GM19438 (cell line): ENCODE results near the gene UBA7.
A peak's percentile ranks its signal among the peaks of the same experiment; 100 is the strongest.

Experiments
- ATAC-seq: cut with Tn5 transposase; IDR thresholded peaks from one replicate; pipeline ENCODE4 v1.9.1; 2021; ENCODE audit warnings: low read depth; ENCODE audit not compliant: unreplicated experiment

The UBA7 gene

DNA sequence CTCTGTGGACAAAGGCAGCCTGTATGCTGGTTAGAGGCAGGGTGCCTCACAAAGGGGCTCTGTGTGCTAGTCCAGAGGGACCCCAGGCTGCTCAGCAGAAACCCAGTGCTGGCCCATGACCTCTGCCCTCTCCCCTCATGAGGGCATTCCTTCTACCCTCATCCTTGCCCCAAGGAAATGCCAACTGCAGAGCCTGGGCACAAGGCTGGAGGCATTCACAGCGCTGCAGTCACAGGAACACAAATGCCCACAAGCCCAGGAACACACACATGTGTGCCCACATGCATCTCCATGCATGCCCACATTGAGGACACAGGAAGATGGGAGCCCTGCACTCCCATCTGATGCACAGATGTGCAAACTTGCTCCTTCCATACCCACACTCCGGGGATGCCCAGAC, 6.9 kb downstream of the UBA7 start:
- no peak for ATAC-seq

DNA sequence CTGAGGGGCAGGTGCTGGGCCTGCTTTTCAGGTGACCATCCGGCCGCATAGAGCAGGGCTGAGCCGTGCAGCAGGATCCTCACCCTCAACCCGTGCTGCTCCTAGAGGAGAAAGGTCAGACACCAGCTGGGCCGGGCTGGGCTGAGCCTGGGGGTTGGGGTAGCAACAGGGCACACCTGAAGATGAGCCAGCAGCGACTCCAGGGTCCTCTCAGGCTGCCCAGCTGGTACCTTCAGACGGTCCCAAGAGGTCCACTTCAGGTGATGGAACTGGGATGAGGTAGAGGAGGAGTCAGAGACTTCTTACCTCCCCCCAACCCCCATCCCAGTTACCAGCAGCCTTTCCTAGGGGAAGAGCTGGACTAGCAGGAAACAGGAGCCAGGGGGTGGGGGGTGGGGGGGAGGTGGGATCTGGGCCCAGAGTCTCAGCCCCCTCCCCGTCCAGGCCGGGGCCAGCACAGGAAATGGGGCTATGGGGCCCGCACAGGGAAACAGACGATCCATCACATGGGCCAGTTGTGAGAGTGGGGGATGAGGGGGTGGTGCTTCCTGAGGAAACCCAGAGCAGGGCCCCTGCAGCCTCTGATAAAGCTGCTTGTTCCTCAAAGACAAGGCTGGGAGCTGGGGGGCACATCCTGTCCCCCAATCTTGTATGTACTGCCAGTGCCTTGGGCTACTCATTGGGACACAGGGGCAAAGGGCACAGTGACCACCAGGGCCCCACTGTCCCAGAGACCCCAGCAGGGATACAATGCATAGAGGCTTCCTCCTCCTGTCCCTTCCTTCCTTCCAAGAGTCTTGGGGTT, 7.7 kb downstream of the UBA7 start:
- ATAC-seq, result no peak

DNA sequence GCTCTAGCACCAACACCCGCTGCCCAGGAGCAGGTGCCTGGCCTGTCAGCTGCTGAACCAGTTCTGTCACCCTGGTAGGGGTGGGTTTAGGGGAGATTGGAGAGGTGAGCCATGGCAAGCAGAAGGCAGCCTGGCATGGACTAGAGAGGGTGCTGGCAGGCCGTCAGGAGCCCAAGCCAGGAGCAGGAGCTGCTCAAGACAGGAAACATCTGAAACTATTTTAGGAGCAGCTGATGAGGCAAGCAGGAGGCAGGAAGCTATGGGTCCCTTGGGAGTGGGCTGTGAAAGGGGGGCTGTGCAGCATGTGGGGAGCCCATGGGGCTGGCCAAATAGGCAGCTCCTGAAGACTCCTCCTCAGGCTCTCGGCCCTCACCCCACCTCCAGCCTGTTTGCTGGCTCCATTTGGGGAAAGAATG, 8.4 kb downstream of the UBA7 start:
- no peak for ATAC-seq

DNA sequence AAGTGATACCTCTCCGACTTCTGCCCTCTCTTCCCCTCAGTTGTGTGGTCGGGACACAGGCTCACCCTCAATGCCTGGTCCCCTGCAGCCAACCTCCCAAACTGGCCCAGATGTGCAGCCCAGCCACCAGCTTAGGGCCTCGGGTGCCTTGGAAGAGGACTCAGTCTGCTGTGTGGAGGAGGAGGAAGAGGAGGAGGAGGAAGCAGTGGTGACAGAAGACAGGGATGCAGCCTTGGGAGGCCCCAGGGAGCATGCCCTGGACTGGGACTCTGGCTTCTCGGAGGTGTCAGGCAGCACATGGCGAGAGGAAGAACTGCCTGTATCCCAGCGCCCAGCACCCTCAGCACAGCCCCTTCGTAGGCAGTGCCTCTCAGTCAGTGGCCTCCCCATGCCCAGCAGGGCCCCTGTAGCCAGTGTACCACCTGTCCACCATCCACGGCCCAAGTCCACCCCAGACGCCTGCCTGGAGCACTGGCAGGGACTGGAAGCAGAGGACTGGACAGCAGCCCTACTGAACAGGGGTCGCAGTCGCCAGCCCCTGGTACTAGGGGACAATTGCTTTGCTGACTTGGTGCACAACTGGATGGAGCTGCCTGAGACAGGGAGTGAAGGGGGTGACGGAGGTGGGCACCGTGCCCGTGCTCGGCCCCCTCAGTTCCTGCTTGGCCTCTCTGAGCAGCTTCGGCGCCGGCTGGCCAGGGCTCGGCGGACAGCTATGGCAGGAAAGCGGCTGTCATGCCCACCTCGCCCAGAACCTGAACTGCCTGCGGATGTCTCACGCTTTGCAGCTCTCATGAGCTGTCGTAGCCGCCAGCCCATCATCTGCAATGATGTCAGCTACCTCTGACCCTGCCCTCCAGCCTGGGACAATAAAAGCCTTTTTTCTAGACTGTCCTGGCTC, 9.4 kb downstream of the UBA7 start:
- ATAC-seq, result no peak

DNA sequence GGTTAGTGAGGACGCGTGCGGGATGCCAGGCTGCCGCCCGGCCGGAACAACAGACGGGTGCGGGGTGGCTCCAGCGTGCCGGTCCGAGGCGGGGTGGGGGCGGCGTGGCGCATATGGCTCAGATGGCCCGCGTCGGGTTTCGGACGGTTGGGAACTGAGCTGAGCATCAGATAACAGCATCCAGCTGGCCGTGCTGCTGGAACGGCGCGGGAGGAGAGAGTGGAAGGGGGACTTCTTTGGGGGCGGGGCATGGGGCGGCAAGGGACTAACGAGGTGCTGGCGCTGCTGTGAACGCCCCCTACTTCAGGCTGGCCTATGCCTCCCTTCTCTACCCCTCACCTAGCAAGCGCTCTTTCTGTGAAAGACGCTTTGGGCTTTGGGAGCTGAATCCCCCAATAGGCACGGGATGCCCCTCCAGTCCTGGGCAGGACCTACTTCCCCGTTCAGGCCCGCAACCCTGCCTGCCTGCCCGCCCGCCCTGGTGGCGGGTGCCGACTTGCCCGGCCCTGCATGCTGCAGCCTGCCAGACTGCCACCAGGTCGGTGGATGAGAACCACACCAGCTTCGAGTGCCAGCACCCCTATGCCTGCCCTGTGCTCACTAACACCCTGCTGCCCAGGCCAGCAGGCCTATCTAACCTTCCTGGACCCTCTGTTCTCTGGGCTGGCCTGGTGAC, 10.2 kb downstream of the UBA7 start:
- peak; percentile 6 for ATAC-seq

DNA sequence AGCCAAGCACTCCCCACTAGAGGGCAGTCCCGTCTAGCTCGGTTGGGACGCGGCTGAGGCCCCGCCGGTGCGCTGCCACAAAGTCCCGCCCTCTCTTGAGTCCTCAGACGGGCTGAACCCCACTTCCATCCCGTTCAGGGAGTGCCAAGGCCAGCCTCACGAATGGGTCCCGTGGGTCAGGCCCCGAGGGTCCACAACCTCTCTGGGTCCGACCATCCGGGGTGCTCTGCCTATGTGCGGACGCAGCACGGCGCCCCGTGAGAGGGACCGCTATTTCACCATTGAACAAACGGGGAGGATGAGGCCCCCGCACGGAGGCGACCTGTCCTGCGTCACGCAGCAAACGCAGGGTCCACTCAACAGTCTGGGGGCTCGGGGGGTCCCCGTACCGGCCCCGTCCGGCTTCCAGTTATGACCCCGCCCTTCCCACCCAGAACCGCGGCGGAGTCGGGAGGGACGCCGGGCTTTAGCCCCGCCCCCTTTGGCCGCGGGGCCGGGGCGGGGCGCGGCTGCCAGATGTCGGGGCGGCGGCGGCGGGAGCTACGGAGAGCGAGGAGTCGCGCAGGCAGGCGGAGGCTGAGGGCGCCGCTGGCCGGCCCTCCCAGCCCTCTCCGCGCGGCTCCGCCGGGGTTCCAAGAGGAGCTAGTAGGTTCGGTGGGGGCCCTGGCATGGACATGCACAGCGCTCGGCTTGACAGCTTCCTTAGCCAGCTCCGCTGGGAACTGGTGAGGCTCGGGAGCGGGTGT, 10.9 kb downstream of the UBA7 start, which contains the start of gene INKA1:
TSS of gene INKA1 (plus strand) at position 543 of the 746 bp plus-strand sequence. CDS start at position 675, 132 bp downstream.
- ATAC-seq, result peak; percentile 48

DNA sequence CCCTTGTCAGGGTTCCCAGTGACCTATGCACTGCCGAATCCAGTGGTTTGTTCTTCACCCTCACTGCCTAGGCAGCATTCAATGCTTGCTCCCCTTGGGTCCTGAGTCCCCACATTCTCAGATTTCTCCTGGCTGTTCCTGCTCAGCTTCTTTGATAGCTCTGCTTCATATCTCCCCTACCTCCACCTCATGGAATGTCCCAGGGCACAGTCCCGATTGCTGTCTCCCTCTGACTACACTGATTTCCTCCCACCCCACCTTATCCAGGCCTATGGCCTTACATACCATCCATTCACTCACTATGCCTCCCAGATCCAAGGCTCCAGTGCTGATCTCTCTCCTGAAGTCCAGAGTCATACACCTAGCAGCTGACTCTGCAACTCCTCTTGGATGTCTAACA, 12.6 kb downstream of the UBA7 start:
- ATAC-seq, result no peak

DNA sequence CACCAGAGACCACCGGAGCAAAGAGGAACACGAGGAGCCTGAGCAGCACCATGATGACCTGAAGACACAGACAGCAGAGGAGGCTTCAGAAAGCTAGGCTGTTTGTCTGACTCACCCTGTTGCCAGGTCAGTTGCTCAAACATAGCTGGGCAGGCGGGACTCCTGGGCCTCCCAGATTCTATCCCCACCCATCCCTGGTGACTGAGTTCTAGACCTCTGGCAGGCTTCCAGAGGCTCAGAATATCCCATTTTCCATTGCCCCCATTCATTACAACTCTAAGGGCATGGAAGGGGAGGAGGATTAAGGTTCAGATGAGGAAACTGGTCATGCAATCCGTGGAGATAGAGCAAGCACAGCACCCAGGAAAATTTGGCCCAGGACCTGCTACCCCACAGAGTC, 14.0 kb downstream of the UBA7 start, which contains the start of gene CDHR4:
TSS of gene CDHR4 (minus strand) at position 113 of the 400 bp plus-strand sequence. CDS start at position 52, 61 bp downstream.
- no peak for ATAC-seq

DNA sequence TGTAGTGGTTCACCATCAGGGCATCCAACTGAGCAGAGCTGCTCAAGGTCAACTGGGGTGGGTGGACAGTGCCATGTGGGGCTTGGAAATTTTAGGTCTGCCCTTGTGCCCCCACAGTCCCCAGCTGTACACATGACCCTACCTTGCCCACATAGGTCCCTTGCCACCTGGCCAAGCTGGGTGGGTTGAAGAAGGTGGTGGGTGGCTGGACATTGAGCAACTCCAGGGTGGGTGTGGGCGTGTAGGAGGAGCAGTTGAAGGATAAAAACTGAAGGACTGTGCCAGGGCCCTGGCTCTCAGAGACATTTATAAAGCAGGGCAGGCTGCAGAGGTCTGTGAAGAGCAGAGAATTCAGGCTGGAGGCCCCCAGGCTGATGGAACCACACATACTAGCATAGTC, 14.6 kb downstream of the UBA7 start:
- no peak for ATAC-seq

DNA sequence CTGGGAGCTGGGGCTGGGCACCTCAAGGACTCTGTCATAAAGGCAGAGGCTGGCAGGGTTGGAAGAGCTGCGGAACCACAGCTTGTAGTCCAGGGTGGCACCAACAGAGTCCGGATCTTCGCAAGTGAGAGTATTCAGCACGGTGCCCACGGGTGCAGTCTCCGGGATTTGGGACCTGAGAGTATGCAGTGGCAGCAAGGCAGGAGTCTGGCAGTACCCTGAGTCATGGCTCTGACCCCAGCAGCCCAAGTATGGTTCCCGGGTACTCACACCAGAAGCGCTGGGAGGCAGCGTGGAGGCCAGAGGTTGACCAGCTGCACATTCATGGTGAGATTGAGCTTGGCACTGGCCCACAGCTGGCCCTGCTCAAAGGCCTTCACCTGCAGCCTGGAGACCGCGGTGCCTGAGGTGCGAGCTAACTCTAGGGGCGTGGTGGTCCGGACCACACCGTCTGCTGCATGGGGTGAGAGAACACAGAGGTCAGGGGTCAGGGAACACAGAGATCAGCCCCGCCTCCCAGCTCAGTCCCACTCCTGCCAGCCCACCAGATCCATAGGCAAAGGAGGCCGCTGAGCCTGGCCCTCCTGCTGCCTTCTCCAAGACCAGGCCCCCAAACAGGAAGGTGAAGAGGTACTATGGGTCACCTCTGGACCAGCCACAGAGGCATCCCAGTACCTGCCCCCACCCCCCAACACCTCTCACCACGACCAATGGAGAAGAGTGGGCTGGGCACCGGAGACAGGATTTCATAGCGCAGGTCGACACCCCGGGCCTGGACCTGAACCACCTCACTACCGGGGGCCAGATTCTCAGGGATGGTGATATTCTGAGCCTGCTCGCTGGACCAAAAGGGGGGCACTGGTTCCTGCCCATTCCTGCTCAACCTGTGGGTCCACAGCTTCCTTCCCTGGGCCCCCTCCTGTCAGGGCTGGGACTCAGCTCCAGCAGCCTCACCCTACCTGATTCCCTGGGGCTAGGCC, 18.5 kb downstream of the UBA7 start:
- no peak for ATAC-seq

DNA sequence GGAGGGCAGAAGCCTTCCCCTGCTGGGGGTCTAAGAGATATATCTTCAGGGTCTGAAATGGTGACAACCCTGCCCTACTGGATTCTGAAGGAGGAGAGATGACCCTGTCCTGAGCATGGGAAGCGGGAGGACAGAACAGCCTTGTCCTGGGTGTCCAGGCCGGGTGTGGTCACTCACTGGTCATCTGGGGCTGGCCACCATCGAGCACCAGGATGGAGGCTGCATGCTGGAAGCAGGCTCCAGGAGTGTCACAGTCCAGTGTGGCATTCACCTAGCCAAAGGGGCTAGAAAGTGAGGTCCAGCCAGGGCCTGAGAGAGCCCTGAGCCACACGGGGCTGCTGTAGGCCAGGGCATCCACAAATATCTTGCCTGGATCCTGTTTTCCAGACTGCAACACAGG, 19.3 kb downstream of the UBA7 start:
- no peak for ATAC-seq

DNA sequence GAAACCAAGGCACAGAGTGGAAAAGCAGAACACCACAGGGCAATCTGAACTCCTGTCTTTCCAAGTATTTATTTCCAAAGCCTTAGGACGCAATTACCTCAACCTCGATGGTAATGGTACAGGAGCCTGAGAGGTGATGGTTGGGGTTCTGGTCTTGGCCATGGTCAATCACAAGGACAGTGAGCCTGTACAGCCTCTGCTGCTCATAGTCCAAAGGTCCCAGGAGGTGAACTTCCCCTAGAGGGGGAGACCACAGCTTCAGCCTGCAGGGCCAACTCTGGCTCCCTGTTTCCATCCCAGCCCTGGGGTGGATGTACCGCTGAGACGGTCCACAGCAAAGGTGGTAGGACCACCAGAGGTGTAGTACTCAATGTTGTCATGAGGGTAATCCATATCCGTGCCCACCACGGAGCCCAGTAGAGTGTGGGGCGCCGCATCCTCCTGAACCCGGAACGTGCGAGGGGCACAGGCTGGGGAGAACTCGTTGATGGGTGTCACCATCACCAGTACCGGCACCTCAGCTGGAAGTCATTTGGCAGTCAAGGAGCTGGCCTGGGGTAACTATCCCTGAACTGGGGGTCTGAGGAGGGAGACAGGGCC, 20.2 kb downstream of the UBA7 start:
- no peak for ATAC-seq

DNA sequence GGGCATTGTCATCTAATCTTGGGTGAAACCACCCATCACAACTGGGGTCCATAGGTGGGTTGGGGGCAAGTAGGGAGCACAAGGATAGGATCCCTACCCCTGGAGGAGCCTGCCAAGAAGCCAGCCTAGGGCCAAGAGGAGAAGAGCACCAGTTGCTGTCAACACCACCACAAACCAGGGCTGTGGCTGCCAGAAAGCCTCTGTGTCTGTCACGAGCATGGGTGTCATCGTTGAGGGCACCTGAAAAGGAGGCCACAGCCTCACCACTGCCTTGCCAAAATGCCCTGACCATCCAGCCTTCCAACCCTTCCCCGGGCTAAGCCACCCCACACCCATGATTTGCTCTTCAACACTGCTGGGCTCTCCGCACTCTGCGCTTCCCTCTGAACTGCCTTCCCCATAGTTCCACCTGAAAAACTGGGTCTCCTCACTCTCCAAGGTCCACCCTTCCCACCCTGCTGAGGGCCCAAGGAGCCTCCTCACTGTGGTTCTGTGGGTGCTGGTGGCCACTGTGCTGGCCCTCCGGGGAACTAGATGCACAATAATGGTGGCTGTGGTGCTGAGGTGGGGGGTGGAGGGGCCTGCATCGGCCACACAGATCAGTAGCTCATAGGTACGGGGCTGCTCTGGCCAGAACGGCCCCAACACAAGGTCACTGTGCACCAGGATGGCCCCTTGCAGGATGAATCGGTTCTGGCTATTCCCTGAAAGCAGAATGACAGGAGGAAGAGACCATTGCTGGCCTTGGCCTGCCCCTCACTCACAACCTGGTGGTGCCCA, 21.2 kb downstream of the UBA7 start:
- ATAC-seq, result no peak

DNA sequence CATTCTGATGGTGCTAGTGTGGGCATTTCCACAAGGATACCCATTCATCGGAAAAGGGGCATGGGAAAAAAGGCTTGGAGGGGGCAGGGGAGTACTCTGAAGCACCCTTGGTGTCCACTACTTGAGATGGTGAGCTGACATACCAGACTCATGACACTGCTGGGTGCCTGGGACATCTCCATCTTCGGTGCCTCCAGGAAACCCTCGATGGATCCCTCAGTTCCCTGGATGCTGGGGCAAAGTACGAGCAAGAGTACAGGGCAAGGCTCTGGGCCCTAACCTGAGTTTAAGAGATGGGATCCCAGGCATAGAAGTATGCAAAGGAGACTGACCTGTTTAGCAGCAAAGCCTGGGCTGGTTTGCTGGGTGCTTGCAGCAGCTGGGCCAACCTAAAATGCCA, 22.2 kb downstream of the UBA7 start:
- ATAC-seq, result no peak

DNA sequence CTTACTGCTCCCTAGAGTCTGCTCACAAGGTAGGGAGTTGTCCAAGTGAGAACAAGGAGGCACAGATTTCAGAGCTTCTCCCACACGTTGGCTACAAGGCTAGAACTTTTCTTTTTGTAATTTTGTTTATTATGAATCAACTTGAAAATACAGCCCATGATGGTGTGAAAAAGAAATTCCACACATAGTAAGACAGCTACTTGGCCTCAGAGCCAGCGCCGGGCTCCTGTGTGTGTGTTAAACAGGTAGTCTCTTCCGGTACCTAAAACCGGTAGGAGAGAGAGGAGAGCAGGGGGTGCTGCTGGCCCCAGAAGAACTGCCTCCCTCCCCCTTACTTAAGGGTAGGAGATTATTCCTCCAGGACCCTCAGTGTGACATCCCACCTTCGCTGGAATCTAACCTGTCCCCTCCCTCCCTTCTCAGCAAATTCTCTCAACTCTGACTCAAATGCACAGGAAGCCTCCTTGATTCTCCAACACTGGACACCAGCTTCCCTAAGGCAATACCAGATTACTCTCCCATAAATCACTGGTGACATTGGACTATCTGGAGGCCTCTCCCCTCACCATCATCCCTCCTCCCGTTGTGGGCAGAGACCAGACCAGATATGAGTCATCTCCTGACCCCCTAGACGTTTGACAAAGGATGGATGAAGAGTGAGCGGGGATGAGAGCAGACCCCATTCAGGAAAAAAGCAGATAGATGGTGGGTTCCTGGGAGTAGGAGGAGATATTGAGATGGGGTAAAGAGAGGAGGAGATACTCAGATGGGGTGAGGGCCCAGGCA, 22.9 kb downstream of the UBA7 start:
- ATAC-seq, result no peak

DNA sequence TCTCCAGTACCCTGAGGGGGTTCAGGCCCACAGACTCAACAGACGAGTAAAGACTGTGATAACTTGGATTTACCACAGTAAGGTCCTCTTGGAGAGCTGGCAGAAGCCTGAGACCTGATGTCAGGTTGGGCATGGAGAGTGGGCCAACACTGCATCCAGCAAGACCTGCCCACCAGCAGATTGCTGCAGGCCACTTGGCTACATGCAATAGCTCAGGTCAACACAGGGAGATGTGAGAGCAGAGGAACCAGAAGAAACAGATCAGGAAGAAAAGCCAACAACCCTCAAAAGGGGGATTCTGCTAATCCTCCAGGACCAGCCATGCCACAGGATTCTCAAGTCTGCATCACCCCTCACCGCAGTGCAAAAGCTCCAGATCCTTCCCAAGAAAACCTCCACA, 25.7 kb downstream of the UBA7 start:
- no peak for ATAC-seq

DNA sequence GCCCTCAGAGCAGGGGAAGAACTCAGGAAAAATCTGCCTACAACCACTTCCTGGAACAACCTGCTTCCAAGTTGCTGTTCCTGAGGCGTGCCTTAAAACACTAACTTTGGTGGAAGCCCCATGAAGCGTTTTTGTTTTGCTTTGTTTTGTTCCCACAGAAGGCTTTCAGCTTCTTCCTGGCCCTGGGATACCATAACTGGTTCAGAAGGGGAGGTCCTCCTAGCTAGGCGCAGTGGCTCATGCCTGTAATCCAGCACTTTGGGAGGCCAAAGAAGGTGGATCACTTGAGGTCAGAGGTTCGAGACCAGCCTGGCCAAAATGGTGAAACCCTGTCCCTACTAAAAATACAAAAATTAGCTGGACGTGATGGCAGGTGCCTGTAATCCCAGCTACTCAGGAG, 26.2 kb downstream of the UBA7 start:
- ATAC-seq, result no peak
